Small intestine (tissue), 7 donors: ENCODE results near the gene FRMD4B. TPM values are rescaled to one million over a fixed set of nuclear protein-coding genes. Genes with fewer than 3 reads are reported as not detected.

ENCODE experiments used
- DNase-seq, 2 donors: peaks; one replicate each; pipeline versions ENCODE4 v3.0.0 to v3.0.0-alpha.2; 2013
- FAIRE-seq: peaks from 2 replicates; lab custom pipeline; 2012; peaks lifted over from hg19 to GRCh38; lab: Jason Lieb, UNC
- H3K27ac ChIP-seq, 3 donors: one replicate each; pipeline ENCODE4 v1.5.1; 2013; ENCODE audit warnings: low read length in 2 of 3, mild to moderate bottlenecking in 2 of 3, control low read depth in 1 of 3, inconsistent platforms in 1 of 3, low read depth in 1 of 3, moderate library complexity in 1 of 3
- H3K27me3 ChIP-seq, 3 donors: one replicate each; pipeline ENCODE4 v1.6.1; 2013; ENCODE audit warnings: low read length in 3 of 3, inconsistent platforms in 1 of 3; ENCODE audit not compliant: control insufficient read depth in 3 of 3, insufficient read depth in 3 of 3
- H3K36me3 ChIP-seq, 3 donors: one replicate each; pipeline ENCODE4 v1.6.1; 2013; ENCODE audit warnings: low read length in 3 of 3, inconsistent platforms in 1 of 3, low read depth in 1 of 3, mild to moderate bottlenecking in 1 of 3, moderate library complexity in 1 of 3; ENCODE audit not compliant: control insufficient read depth in 3 of 3, insufficient read depth in 2 of 3
- H3K4me1 ChIP-seq, 3 donors: one replicate each; pipeline ENCODE4 v1.6.1; 2013; ENCODE audit warnings: low read length in 2 of 3, inconsistent platforms in 1 of 3, low read depth in 1 of 3, mild to moderate bottlenecking in 1 of 3, moderate library complexity in 1 of 3; ENCODE audit not compliant: control insufficient read depth in 3 of 3, insufficient read depth in 2 of 3
- H3K4me3 ChIP-seq, 3 donors: one replicate each; pipeline ENCODE4 v1.5.1; 2013; ENCODE audit warnings: low read length in 3 of 3, control low read depth in 1 of 3, inconsistent platforms in 1 of 3, low read depth in 1 of 3, mild to moderate bottlenecking in 1 of 3, moderate library complexity in 1 of 3
- H3K9me3 ChIP-seq, 2 donors: one replicate each; pipeline ENCODE4 v1.6.1; 2013; ENCODE audit warnings: low read depth in 1 of 2, low read length in 1 of 2; ENCODE audit not compliant: control insufficient read depth in 2 of 2, insufficient read depth in 1 of 2
- WGBS, 3 donors: extraction: QIAGEN DNeasy Blood & Tissue Kit; methylation state at CpG; one replicate each; pipeline ENCODE4 v1.1.7; 2013; 5-methylcytosine and 5-hydroxymethylcytosine counted together
- polyA plus RNA-seq, 4 donors: library from polyadenylated mRNA; stranded (reverse) in 3 of 4; unstranded in 1 of 4; fragments of 200-250 nt in 3 of 4; fragments of 120-200 nt in 1 of 4; gene quantifications; one replicate each; pipeline versions ENCODE4 v1.2.1 to v1.2.3, GENCODE V29; 2013
- donor health status: healthy with polysubstance abuse.
- donor health status: control.
- donor health status: control.
- donor health status: Bipolar disorder and iron deficiency.
- donor health status: healthy.

FRMD4B gene
- polyA plus RNA-seq, 4 donors = 5.6 to 16.3 (median 8.4) TPM

DNA sequence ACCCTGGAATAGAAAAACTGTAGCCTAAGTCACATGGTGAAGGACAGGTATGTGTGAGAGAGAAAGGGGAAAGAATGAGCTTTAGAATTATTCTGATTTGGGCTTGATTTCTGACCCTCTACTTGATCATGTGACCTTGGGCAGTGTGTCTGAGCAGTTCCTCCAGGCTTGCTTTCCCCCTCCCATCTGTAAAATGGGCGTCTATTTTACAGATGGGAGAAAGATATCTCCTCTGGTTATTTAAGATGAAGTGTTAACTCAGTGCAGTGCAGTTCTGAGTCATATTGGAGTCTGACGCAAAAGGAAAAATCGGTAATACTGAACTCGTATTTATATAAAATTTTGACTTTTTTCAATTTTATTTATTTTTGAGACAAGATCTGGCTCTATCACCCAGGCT lies 225.4 kb downstream of the FRMD4B start:
- no peak for FAIRE-seq
- no peaks in the 10 kb centered on the region for H3K4me1 ChIP-seq
- 74 to 76% (median 75%) methylated on average over 4 of the region's 4 CpGs for WGBS, 3 donors
- H3K27me3 ChIP-seq = no peaks in the 10 kb centered on the region
- H3K36me3 ChIP-seq = no peaks in the 10 kb centered on the region
- no peak for DNase-seq
- no peak overlapping the region for H3K27ac ChIP-seq
- no peak overlapping the region for H3K4me3 ChIP-seq
- no peaks in the 10 kb centered on the region for H3K9me3 ChIP-seq

GRCh38 chr3:69160107-69160506 lies 225.8 kb downstream of the FRMD4B start:
- FAIRE-seq (no peak), DNase-seq (no peak)
- no peak overlapping the region for H3K4me3 ChIP-seq
- H3K36me3 ChIP-seq = no peaks in the 10 kb centered on the region
- no peak overlapping the region for H3K27ac ChIP-seq
- H3K4me1 ChIP-seq = no peaks in the 10 kb centered on the region
- 73 to 89% (median 75%) methylated on average over 2 of the region's 2 CpGs for WGBS, 3 donors
- H3K9me3 ChIP-seq = no peaks in the 10 kb centered on the region
- H3K27me3 ChIP-seq = no peaks in the 10 kb centered on the region

- Histone ChIP-seq H3K4me3 (no peak overlapping the region), H3K27ac (no peak overlapping the region), H3K27me3 (no peaks in the 10 kb centered on the region), H3K9me3 (no peaks in the 10 kb centered on the region), H3K4me1 (no peaks in the 10 kb centered on the region), H3K36me3 (no peaks in the 10 kb centered on the region)
- WGBS, 3 donors = 88 to 94% (median 92%) methylated on average over 3 of the region's 3 CpGs
- FAIRE-seq (no peak), DNase-seq (no peak)
Observed at GRCh38 chr3:69149586-69149985, 236.3 kb downstream of the FRMD4B start.

DNA sequence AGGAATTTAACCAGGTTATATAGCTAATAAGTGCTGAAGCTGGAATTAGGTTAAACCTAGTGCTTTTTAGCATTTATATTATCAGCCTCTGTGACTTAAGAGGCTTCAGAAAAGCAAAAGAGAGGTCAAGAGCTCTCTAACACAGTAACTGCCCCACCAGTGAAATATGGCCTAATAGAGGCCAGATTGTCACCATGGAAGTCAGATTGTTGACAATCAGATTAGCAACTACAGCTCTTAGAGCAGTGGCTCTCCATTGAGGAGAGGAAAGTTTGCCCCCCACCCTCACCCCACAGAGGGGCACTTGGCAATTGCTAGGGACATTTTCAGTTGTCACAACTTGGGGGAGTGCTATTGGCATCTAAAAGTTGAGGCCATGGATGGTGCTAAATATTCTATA lies 240.2 kb downstream of the FRMD4B start:
- H3K9me3 ChIP-seq = no peaks in the 10 kb centered on the region
- no peak overlapping the region for H3K4me3 ChIP-seq
- FAIRE-seq = no peak
- H3K4me1 ChIP-seq = no peaks in the 10 kb centered on the region
- no peak for DNase-seq
- H3K27ac ChIP-seq = no peak overlapping the region
- no peaks in the 10 kb centered on the region for H3K27me3 ChIP-seq
- H3K36me3 ChIP-seq = no peaks in the 10 kb centered on the region

GRCh38 chr3:69144631-69145245 lies 241.2 kb downstream of the FRMD4B start:
- Histone ChIP-seq H3K9me3 (no peaks in the 10 kb centered on the region), H3K4me3 (no peak overlapping the region), H3K36me3 (no peaks in the 10 kb centered on the region), H3K27me3 (peaks cover 0 to 4% (median 0%) of the 10 kb centered on the region in 3 donors), H3K27ac (no peak overlapping the region), H3K4me1 (no peaks in the 10 kb centered on the region)
- no peak for DNase-seq
- 72 to 81% (median 80%) methylated on average over 3 of the region's 3 CpGs for WGBS, 3 donors
- FAIRE-seq = no peak

- Histone ChIP-seq H3K27me3 (peaks cover 0 to 4% (median 0%) of the 10 kb centered on the region in 3 donors), H3K9me3 (no peaks in the 10 kb centered on the region), H3K4me1 (no peaks in the 10 kb centered on the region), H3K4me3 (no peak overlapping the region), H3K27ac (no peak overlapping the region), H3K36me3 (no peaks in the 10 kb centered on the region)
- WGBS, 3 donors = 83 to 91% (median 85%) methylated on average over 3 of the region's 3 CpGs
- DNase-seq (no peak), FAIRE-seq (no peak)
Observed at GRCh38 chr3:69143612-69144011, 242.3 kb downstream of the FRMD4B start.

DNA sequence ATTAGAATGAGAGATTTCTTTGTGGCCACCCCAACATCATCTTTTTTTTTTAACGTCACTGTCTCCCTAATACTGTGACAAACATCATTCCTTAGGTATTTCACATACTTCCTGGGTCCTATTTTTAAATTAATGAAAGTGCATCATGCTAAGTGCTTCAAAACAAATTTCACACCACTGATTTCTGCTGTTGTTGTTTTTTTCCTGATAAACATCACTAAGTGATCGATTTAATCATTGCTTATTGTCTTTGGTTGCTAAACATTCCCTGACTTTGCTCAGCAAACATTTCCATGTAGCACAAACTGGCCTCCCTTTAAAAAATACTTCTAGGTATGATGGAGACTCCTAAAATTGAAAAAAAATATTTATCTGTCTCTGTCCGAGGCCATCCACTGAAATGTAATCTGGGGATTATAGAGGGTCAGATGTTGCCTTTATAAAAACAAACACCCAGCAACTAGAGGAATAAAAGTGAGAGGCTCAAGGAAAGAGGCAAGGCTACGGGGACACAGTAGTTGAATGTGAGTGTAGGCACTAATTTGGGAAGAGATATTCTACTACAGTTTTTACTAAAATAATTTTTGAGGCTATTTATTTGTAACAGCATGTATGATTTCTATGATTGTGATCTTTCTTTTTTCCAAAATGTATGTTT lies 243.0 kb downstream of the FRMD4B start:
- H3K4me3 ChIP-seq = no peak overlapping the region
- no peaks in the 10 kb centered on the region for H3K9me3 ChIP-seq
- H3K36me3 ChIP-seq = no peaks in the 10 kb centered on the region
- WGBS, 3 donors = 73 to 76% (median 74%) methylated on average over 4 of the region's 4 CpGs
- no peaks in the 10 kb centered on the region for H3K4me1 ChIP-seq
- DNase-seq (no peak), FAIRE-seq (no peak)
- H3K27ac ChIP-seq = no peak overlapping the region
- H3K27me3 ChIP-seq = peaks cover 0 to 4% (median 0%) of the 10 kb centered on the region in 3 donors

- no peak for FAIRE-seq
Observed at GRCh38 chr3:69142090-69142489, 243.8 kb downstream of the FRMD4B start.

More at GRCh38 chr3:69142090-69142489, 243.8 kb downstream of the FRMD4B start:
- peaks cover 0 to 4% (median 0%) of the 10 kb centered on the region in 3 donors for H3K27me3 ChIP-seq
- 45 to 58% (median 57%) methylated on average over 3 of the region's 3 CpGs for WGBS, 3 donors
- H3K27ac ChIP-seq = no peak overlapping the region
- DNase-seq = no peak
- H3K36me3 ChIP-seq = no peaks in the 10 kb centered on the region
- no peaks in the 10 kb centered on the region for H3K4me1 ChIP-seq
- no peaks in the 10 kb centered on the region for H3K9me3 ChIP-seq
- H3K4me3 ChIP-seq = no peak overlapping the region
